ENCODE data around the gene SPDYE2. TPM values are rescaled to one million over a fixed set of nuclear protein-coding genes. Genes with fewer than 3 reads are reported as not detected.

The SPDYE2 gene
- total and polyA plus RNA-seq, 4 donors, result 0.14 to 0.34 (median 0.23) TPM; not detected in 1

Other genes with a start within 250 kb of the SPDYE2 start
- gene SPDYE6, start 194.8 kb upstream of the SPDYE2 start, total RNA-seq, result not detected
- under 1 TPM; 0.08 to 0.10 TPM for gene SPDYE6, start 194.8 kb upstream of the SPDYE2 start, polyA plus RNA-seq
- gene PRKRIP1, start 154.9 kb upstream of the SPDYE2 start, total RNA-seq, result 10 to 100 TPM; 21.4 to 29.2 TPM
- gene PRKRIP1, start 154.9 kb upstream of the SPDYE2 start, polyA plus RNA-seq, result 10 to 100 TPM; 14.6 to 25.7 TPM
- gene ORAI2, start 117.7 kb upstream of the SPDYE2 start, total RNA-seq, result 10 to 100 TPM; 15.0 to 39.8 TPM
- gene ORAI2, start 117.7 kb upstream of the SPDYE2 start, polyA plus RNA-seq, result 10 to 100 TPM in 1 of 2 donors, 1 to 10 TPM in 1; 7.6 to 48.9 TPM
- 10 to 100 TPM; 10.2 to 13.8 TPM for gene ALKBH4, start 86.4 kb upstream of the SPDYE2 start, total RNA-seq
- gene ALKBH4, start 86.4 kb upstream of the SPDYE2 start, polyA plus RNA-seq, result 10 to 100 TPM in 1 of 2 donors, 1 to 10 TPM in 1; 7.9 to 10.3 TPM
- gene LRWD1, start 86.2 kb upstream of the SPDYE2 start, total RNA-seq, result 10 to 100 TPM; 23.5 to 28.4 TPM
- gene LRWD1, start 86.2 kb upstream of the SPDYE2 start, polyA plus RNA-seq, result 10 to 100 TPM; 12.3 to 31.5 TPM
- 10 to 100 TPM; 10.3 to 45.0 TPM for gene POLR2J, start 72.3 kb upstream of the SPDYE2 start, total RNA-seq
- gene POLR2J, start 72.3 kb upstream of the SPDYE2 start, polyA plus RNA-seq, result 100 to 1,000 TPM in 1 of 2 donors, 10 to 100 TPM in 1; 66.2 to 151 TPM
- gene RASA4B, start 33.4 kb upstream of the SPDYE2 start, total RNA-seq, result 10 to 100 TPM in 1 of 2 donors, 1 to 10 TPM in 1; 9.7 to 11.4 TPM
- gene RASA4B, start 33.4 kb upstream of the SPDYE2 start, polyA plus RNA-seq, result 10 to 100 TPM in 1 of 2 donors, 1 to 10 TPM in 1; 7.3 to 24.6 TPM
- 10 to 100 TPM; 17.4 to 23.7 TPM for gene UPK3BL2, start 7.5 kb upstream of the SPDYE2 start, total RNA-seq
- 10 to 100 TPM; 12.5 to 17.3 TPM for gene UPK3BL2, start 7.5 kb upstream of the SPDYE2 start, polyA plus RNA-seq
- gene POLR2J3, start 21.4 kb downstream of the SPDYE2 start, total RNA-seq, result 10 to 100 TPM; 34.5 to 51.3 TPM
- 100 to 1,000 TPM in 1 of 2 donors, 10 to 100 TPM in 1; 47.5 to 126 TPM for gene POLR2J3, start 21.4 kb downstream of the SPDYE2 start, polyA plus RNA-seq
- gene RASA4, start 65.5 kb downstream of the SPDYE2 start, total RNA-seq, result 10 to 100 TPM; 21.0 to 31.2 TPM
- 10 to 100 TPM; 15.4 to 56.2 TPM for gene RASA4, start 65.5 kb downstream of the SPDYE2 start, polyA plus RNA-seq
- 10 to 100 TPM; 11.2 to 27.0 TPM for gene UPK3BL1, start 91.6 kb downstream of the SPDYE2 start, total RNA-seq
- gene UPK3BL1, start 91.6 kb downstream of the SPDYE2 start, polyA plus RNA-seq, result 10 to 100 TPM; 18.5 to 54.3 TPM
- gene SPDYE2B, start 99.1 kb downstream of the SPDYE2 start, total RNA-seq, result not detected
- gene SPDYE2B, start 99.1 kb downstream of the SPDYE2 start, polyA plus RNA-seq, result not detected
- 1 to 10 TPM; 6.9 to 9.9 TPM for gene POLR2J2, start 120.4 kb downstream of the SPDYE2 start, total RNA-seq
- 1 to 10 TPM; 1.3 to 6.3 TPM for gene POLR2J2, start 120.4 kb downstream of the SPDYE2 start, polyA plus RNA-seq
- 10 to 100 TPM; 11.2 to 17.3 TPM for gene FAM185A, start 197.8 kb downstream of the SPDYE2 start, total RNA-seq
- gene FAM185A, start 197.8 kb downstream of the SPDYE2 start, polyA plus RNA-seq, result 1 to 10 TPM; 2.8 to 4.8 TPM